ENCODE results near the gene EMB.
A peak's percentile ranks its signal among the peaks of the same experiment; 100 is the strongest.
"Not testable (repeated sequence)": the region's sequence is repeated elsewhere in the genome, so short reads cannot be mapped to it uniquely, and the experiment has no call there.

Gene EMB

GRCh38 chr5:50439221-50439620 is 1.9 kb downstream of the EMB start:
- Histone ChIP-seq H2AFZ (ENCODE audit: low read depth) (no peak overlapping the region), H3K4me3 (IDR thresholded peaks at IDR 0.05; ENCODE audit: insufficient read depth, low read depth, low read length) (no peak overlapping the region), H3K79me2 (ENCODE audit: insufficient read depth, low read depth) (peaks cover 14% of the 10 kb centered on the region), H3K27ac (no peak overlapping the region), H3K4me1 (ENCODE audit: low read depth, poor library complexity, severe bottlenecking) (peaks cover 30% of the 10 kb centered on the region), H3K4me2 (peak overlapping the region; percentile 72; the same call in 1 of the 2 replicates), H3K27me3 (ENCODE audit: insufficient read depth, low read depth) (no peaks in the 10 kb centered on the region), H4K20me1 (ENCODE audit: insufficient read depth) (no peaks in the 10 kb centered on the region), H3K36me3 (ENCODE audit: insufficient read depth) (no peaks in the 10 kb centered on the region), H3K9ac (no peak overlapping the region)
- TF ChIP-seq CTCF (conservative IDR thresholded peaks at IDR 0.05; ENCODE audit: low read depth, low read length), result no peak

- H3K4me1 ChIP-seq (ENCODE audit: low read depth, poor library complexity, severe bottlenecking), result peaks cover 26% of the 10 kb centered on the region
- H3K4me3 ChIP-seq (IDR thresholded peaks at IDR 0.05; ENCODE audit: insufficient read depth, low read depth, low read length); H3K27me3 ChIP-seq (ENCODE audit: insufficient read depth, low read depth); H3K27ac ChIP-seq; H3K9ac ChIP-seq; H3K4me2 ChIP-seq; H2AFZ ChIP-seq (ENCODE audit: low read depth); H3K36me3 ChIP-seq (ENCODE audit: insufficient read depth); H4K20me1 ChIP-seq (ENCODE audit: insufficient read depth): not testable (repeated sequence)
- H3K79me2 ChIP-seq (ENCODE audit: insufficient read depth, low read depth), result peaks cover 25% of the 10 kb centered on the region
Observed at GRCh38 chr5:50438060-50438459, 3.0 kb downstream of the EMB start.

- no peak for TF ChIP-seq CTCF (conservative IDR thresholded peaks at IDR 0.05; ENCODE audit: low read depth, low read length)
- Histone ChIP-seq H3K4me2 (no peak overlapping the region), H3K27ac (no peak overlapping the region), H3K79me2 (ENCODE audit: insufficient read depth, low read depth) (peaks cover 25% of the 10 kb centered on the region), H3K4me3 (IDR thresholded peaks at IDR 0.05; ENCODE audit: insufficient read depth, low read depth, low read length) (no peak overlapping the region), H3K4me1 (ENCODE audit: low read depth, poor library complexity, severe bottlenecking) (peaks cover 41% of the 10 kb centered on the region), H3K9ac (no peak overlapping the region), H2AFZ (ENCODE audit: low read depth) (no peak overlapping the region), H3K36me3 (ENCODE audit: insufficient read depth) (no peaks in the 10 kb centered on the region), H4K20me1 (ENCODE audit: insufficient read depth) (no peaks in the 10 kb centered on the region), H3K27me3 (ENCODE audit: insufficient read depth, low read depth) (no peaks in the 10 kb centered on the region)
Observed at GRCh38 chr5:50435168-50435567, 5.9 kb downstream of the EMB start.

GRCh38 chr5:50431133-50431904 is 9.8 kb downstream of the EMB start:
- peak overlapping the region; percentile 30; the same call in 1 of the 2 replicates for H3K27ac ChIP-seq
- H2AFZ ChIP-seq (ENCODE audit: low read depth); H3K27me3 ChIP-seq (ENCODE audit: insufficient read depth, low read depth); H3K36me3 ChIP-seq (ENCODE audit: insufficient read depth); H4K20me1 ChIP-seq (ENCODE audit: insufficient read depth); H3K9ac ChIP-seq; H3K4me3 ChIP-seq (IDR thresholded peaks at IDR 0.05; ENCODE audit: insufficient read depth, low read depth, low read length): not testable (repeated sequence)
- peaks cover 22% of the 10 kb centered on the region for H3K79me2 ChIP-seq (ENCODE audit: insufficient read depth, low read depth)
- H3K4me1 ChIP-seq (ENCODE audit: low read depth, poor library complexity, severe bottlenecking), result peaks cover 63% of the 10 kb centered on the region
- H3K4me2 ChIP-seq, result peak overlapping the region; percentile 27; the same call in 1 of the 2 replicates

GRCh38 chr5:50423100-50423799 is 17.8 kb downstream of the EMB start:
- not testable (repeated sequence) for H3K4me2 ChIP-seq; H3K4me3 ChIP-seq (IDR thresholded peaks at IDR 0.05; ENCODE audit: insufficient read depth, low read depth, low read length); H3K36me3 ChIP-seq (ENCODE audit: insufficient read depth); H2AFZ ChIP-seq (ENCODE audit: low read depth); H3K9ac ChIP-seq; H3K27ac ChIP-seq; H4K20me1 ChIP-seq (ENCODE audit: insufficient read depth); H3K79me2 ChIP-seq (ENCODE audit: insufficient read depth, low read depth); H3K27me3 ChIP-seq (ENCODE audit: insufficient read depth, low read depth)
- peaks cover 29% of the 10 kb centered on the region for H3K4me1 ChIP-seq (ENCODE audit: low read depth, poor library complexity, severe bottlenecking)

- H4K20me1 ChIP-seq (ENCODE audit: insufficient read depth); H3K36me3 ChIP-seq (ENCODE audit: insufficient read depth); H3K27me3 ChIP-seq (ENCODE audit: insufficient read depth, low read depth); H3K4me3 ChIP-seq (IDR thresholded peaks at IDR 0.05; ENCODE audit: insufficient read depth, low read depth, low read length); H3K79me2 ChIP-seq (ENCODE audit: insufficient read depth, low read depth); H3K9ac ChIP-seq; H2AFZ ChIP-seq (ENCODE audit: low read depth); H3K27ac ChIP-seq; H3K4me2 ChIP-seq: not testable (repeated sequence)
- H3K4me1 ChIP-seq (ENCODE audit: low read depth, poor library complexity, severe bottlenecking), result peaks cover 15% of the 10 kb centered on the region
Observed at GRCh38 chr5:50421184-50421950, 19.7 kb downstream of the EMB start.
